PFSK-1 (cell line): ENCODE data around the gene SAAL1.

ENCODE experiments used
- POLR2AphosphoS5 ChIP-seq: IDR thresholded peaks from 2 replicates; pipeline ENCODE4 v1.6.1; 2012; ENCODE audit warnings: low read depth, mild to moderate bottlenecking, control low read depth, low read length, moderate library complexity
- REST ChIP-seq, 2 experiments: IDR thresholded peaks; 2 replicates each; pipeline versions ENCODE4 v1.6.1 to v1.8.0; 2011 to 2012; ENCODE audit warnings: low read depth in 2 of 2, low read length in 2 of 2, control low read depth in 1 of 2, inconsistent platforms in 1 of 2, mild to moderate bottlenecking in 1 of 2, moderate library complexity in 1 of 2; ENCODE audit not compliant: insufficient read depth in 1 of 2
- SIN3A ChIP-seq: IDR thresholded peaks from 2 replicates; pipeline ENCODE4 v1.6.1; 2012; ENCODE audit warnings: mild to moderate bottlenecking, low read length, moderate library complexity, borderline replicate concordance; ENCODE audit not compliant: insufficient read depth
- TAF1 ChIP-seq: IDR thresholded peaks from 2 replicates; pipeline ENCODE4 v1.6.1; 2012; ENCODE audit warnings: low read length, control low read depth, borderline replicate concordance; ENCODE audit not compliant: insufficient read depth

GRCh38 chr11:18081551-18081950 lies 24.3 kb downstream of the SAAL1 start:
- TF ChIP-seq POLR2AphosphoS5 (no peak), SIN3A (no peak), REST (IDR thresholded peaks at IDR 0.05; ENCODE audit: insufficient read depth in 1 of 2, low read depth in 2 of 2, low read length in 2 of 2) (no peak), TAF1 (no peak)
